Osteoblast (primary cell): ENCODE results near the gene DENND6B. TPM values are rescaled to one million over a fixed set of nuclear protein-coding genes. Genes with fewer than 3 reads are reported as not detected.

ENCODE experiments used
- DNase-seq: peaks from one replicate; pipeline ENCODE4 v3.0.0; 2011; ENCODE audit warnings: low spot score, mixed read lengths; ENCODE audit not compliant: insufficient read length; ENCODE audit errors: missing footprints
- H2AFZ ChIP-seq: 2 replicates; pipeline ENCODE4 v1.6.0; 2011; ENCODE audit warnings: mild to moderate bottlenecking, low read length
- H3K27ac ChIP-seq: 2 replicates; pipeline ENCODE4 v1.5.1; 2011; ENCODE audit warnings: mild to moderate bottlenecking, low read depth, low read length, moderate library complexity
- H3K27me3 ChIP-seq: 2 replicates; pipeline ENCODE4 v1.6.0; 2012; ENCODE audit warnings: mild to moderate bottlenecking, control low read depth, inconsistent platforms, low read length, moderate library complexity; ENCODE audit not compliant: insufficient read depth
- H3K36me3 ChIP-seq: 2 replicates; pipeline ENCODE4 v1.5.1; 2011; ENCODE audit warnings: mild to moderate bottlenecking, low read length, control low read depth, moderate library complexity; ENCODE audit not compliant: insufficient read depth
- H3K4me1 ChIP-seq: 2 replicates; pipeline ENCODE4 v1.5.1; 2011; ENCODE audit warnings: mild to moderate bottlenecking, low read length, control low read depth, moderate library complexity; ENCODE audit not compliant: insufficient read depth
- H3K4me2 ChIP-seq: 2 replicates; pipeline ENCODE4 v1.6.0; 2011; ENCODE audit warnings: mild to moderate bottlenecking, low read length; ENCODE audit not compliant: insufficient read depth
- H3K4me3 ChIP-seq: fragments of 200-600 bp; sonication (generic); 3 replicates; pipeline ENCODE4 v1.5.1; 2012; ENCODE audit warnings: mild to moderate bottlenecking, low read length, inconsistent platforms; ENCODE audit not compliant: insufficient read depth
- H3K79me2 ChIP-seq: 2 replicates; pipeline ENCODE4 v1.6.0; 2012; ENCODE audit warnings: mild to moderate bottlenecking, low read length, control low read depth, inconsistent platforms; ENCODE audit not compliant: insufficient read depth
- H3K9me3 ChIP-seq: 2 replicates; pipeline ENCODE4 v1.5.1; 2011; ENCODE audit warnings: low read depth, low read length, control low read depth
- H4K20me1 ChIP-seq: 2 replicates; pipeline ENCODE4 v1.6.0; 2012; ENCODE audit warnings: mild to moderate bottlenecking, low read length, control low read depth; ENCODE audit not compliant: insufficient read depth
- CTCF ChIP-seq: IDR thresholded peaks from 2 replicates; pipeline ENCODE4 v1.5.1; 2011; ENCODE audit warnings: mild to moderate bottlenecking, low read depth, low read length, moderate library complexity; ENCODE audit errors: extremely low read depth
- total RNA-seq: library from RNA; depleted of rRNA; stranded (reverse); fragments of >200 nt; gene quantifications from 2 replicates; pipeline ENCODE4 v1.2.3, GENCODE V29; 2012

The DENND6B gene
- total RNA-seq, 1 donor = 6.5 TPM

- DNase-seq = no peak
- TF ChIP-seq CTCF = no peak
- H3K79me2 ChIP-seq = peaks cover 77% of the 10 kb centered on the region
These were observed 29.4 kb upstream of the DENND6B start for GRCh38 chr22:50356186-50356585.

GRCh38 chr22:50348058-50348457 lies 21.2 kb upstream of the DENND6B start:
- H3K36me3 ChIP-seq = no peaks in the 10 kb centered on the region
- no peaks in the 10 kb centered on the region for H3K4me1 ChIP-seq
- no peak overlapping the region for H3K4me3 ChIP-seq
- H3K9me3 ChIP-seq = no peaks in the 10 kb centered on the region
- no peak overlapping the region for H3K27ac ChIP-seq
- no peaks in the 10 kb centered on the region for H3K27me3 ChIP-seq
- no peak overlapping the region for H2AFZ ChIP-seq
- no peak overlapping the region for H3K4me2 ChIP-seq
- H3K79me2 ChIP-seq = peaks cover 61% of the 10 kb centered on the region
- peaks cover 26% of the 10 kb centered on the region for H4K20me1 ChIP-seq
- TF ChIP-seq CTCF = no peak
- no peak for DNase-seq

More at GRCh38 chr22:50356186-50356585, 29.4 kb upstream of the DENND6B start:
- Histone ChIP-seq H2AFZ (no peak overlapping the region), H3K27ac (no peak overlapping the region), H3K36me3 (peaks cover 6% of the 10 kb centered on the region), H3K27me3 (no peaks in the 10 kb centered on the region), H3K4me1 (no peaks in the 10 kb centered on the region), H4K20me1 (peaks cover 28% of the 10 kb centered on the region), H3K4me3 (no peak overlapping the region), H3K4me2 (no peak overlapping the region), H3K9me3 (no peaks in the 10 kb centered on the region)

GRCh38 chr22:50347157-50347556 lies 20.3 kb upstream of the DENND6B start:
- DNase-seq = no peak
- Histone ChIP-seq H3K36me3 (no peaks in the 10 kb centered on the region), H4K20me1 (peaks cover 22% of the 10 kb centered on the region), H3K27ac (no peak overlapping the region), H2AFZ (no peak overlapping the region), H3K27me3 (no peaks in the 10 kb centered on the region), H3K9me3 (no peaks in the 10 kb centered on the region), H3K79me2 (peaks cover 55% of the 10 kb centered on the region), H3K4me2 (peak overlapping the region; percentile 19), H3K4me3 (no peak overlapping the region), H3K4me1 (peaks cover 5% of the 10 kb centered on the region)
- TF ChIP-seq CTCF = no peak

GRCh38 chr22:50346470-50346869 lies 19.7 kb upstream of the DENND6B start:
- peaks cover 52% of the 10 kb centered on the region for H3K79me2 ChIP-seq

More at GRCh38 chr22:50346470-50346869, 19.7 kb upstream of the DENND6B start:
- no peak for TF ChIP-seq CTCF
- H2AFZ ChIP-seq = no peak overlapping the region
- DNase-seq = no peak
- H3K4me2 ChIP-seq = no peak overlapping the region
- H3K4me1 ChIP-seq = peaks cover 5% of the 10 kb centered on the region
- H3K27me3 ChIP-seq = no peaks in the 10 kb centered on the region
- H4K20me1 ChIP-seq = peaks cover 22% of the 10 kb centered on the region
- no peak overlapping the region for H3K4me3 ChIP-seq
- no peaks in the 10 kb centered on the region for H3K9me3 ChIP-seq
- H3K27ac ChIP-seq = no peak overlapping the region
- no peaks in the 10 kb centered on the region for H3K36me3 ChIP-seq
